ENCODE data around the gene SLC47A2. TPM values are rescaled to one million over a fixed set of nuclear protein-coding genes. Genes with fewer than 3 reads are reported as not detected.
A peak's percentile ranks its signal among the peaks of the same experiment; 100 is the strongest.

SLC47A2 gene
- total RNA-seq, 1 donor from 2014 or later, result not detected

GRCh38 chr17:19647697-19648474, 68.5 kb downstream of the SLC47A2 start:
- peak in 1 of 2 experiments; percentile 63 for DNase-seq (ENCODE audit: low spot score in 2 of 2, unreplicated experiment in 2 of 2)
- peaks cover 7% of the 10 kb centered on the region for H3K36me3 Mint-ChIP-seq
- TF ChIP-seq CTCF (IDR thresholded peaks at IDR 0.05; ENCODE audit: unreplicated experiment), result no peak
- peak overlapping the region; percentile 84 for H3K4me3 Mint-ChIP-seq
- no peaks in the 10 kb centered on the region for H3K27me3 Mint-ChIP-seq (ENCODE audit: low read depth)
- peaks cover 62% of the 10 kb centered on the region for H3K4me1 Mint-ChIP-seq
- H3K27ac Mint-ChIP-seq, result peak overlapping the region; percentile 93
- no peaks in the 10 kb centered on the region for H3K9me3 Mint-ChIP-seq

- H3K4me1 Mint-ChIP-seq, result peaks cover 67% of the 10 kb centered on the region
- H3K36me3 Mint-ChIP-seq, result peaks cover 2% of the 10 kb centered on the region
- no peaks in the 10 kb centered on the region for H3K27me3 Mint-ChIP-seq (ENCODE audit: low read depth)
- no peaks in the 10 kb centered on the region for H3K9me3 Mint-ChIP-seq
- peak overlapping the region; percentile 84 for H3K4me3 Mint-ChIP-seq
- no peak for DNase-seq (ENCODE audit: low spot score in 2 of 2, unreplicated experiment in 2 of 2)
- peak overlapping the region; percentile 93 for H3K27ac Mint-ChIP-seq
- no peak for TF ChIP-seq CTCF (IDR thresholded peaks at IDR 0.05; ENCODE audit: unreplicated experiment)
Observed at GRCh38 chr17:19646788-19647696, 69.3 kb downstream of the SLC47A2 start.

GRCh38 chr17:19645734-19646201, 70.6 kb downstream of the SLC47A2 start:
- Mint-ChIP-seq H3K4me1 (peaks cover 56% of the 10 kb centered on the region), H3K36me3 (no peaks in the 10 kb centered on the region), H3K27ac (peak overlapping the region; percentile 27), H3K4me3 (peak overlapping the region; percentile 7), H3K27me3 (ENCODE audit: low read depth) (no peaks in the 10 kb centered on the region), H3K9me3 (no peaks in the 10 kb centered on the region)
- no peak for DNase-seq (ENCODE audit: low spot score in 2 of 2, unreplicated experiment in 2 of 2)
- peak; percentile 48 for TF ChIP-seq CTCF (IDR thresholded peaks at IDR 0.05; ENCODE audit: unreplicated experiment)

- no peak for DNase-seq (ENCODE audit: low spot score in 2 of 2, unreplicated experiment in 2 of 2)
- Mint-ChIP-seq H3K27ac (no peak overlapping the region), H3K27me3 (ENCODE audit: low read depth) (no peaks in the 10 kb centered on the region), H3K9me3 (no peaks in the 10 kb centered on the region), H3K4me3 (no peak overlapping the region), H3K4me1 (peaks cover 46% of the 10 kb centered on the region), H3K36me3 (no peaks in the 10 kb centered on the region)
- no peak for TF ChIP-seq CTCF (IDR thresholded peaks at IDR 0.05; ENCODE audit: unreplicated experiment)
Observed at GRCh38 chr17:19644493-19645210, 71.7 kb downstream of the SLC47A2 start.

GRCh38 chr17:19642373-19642893, 74.0 kb downstream of the SLC47A2 start:
- H3K36me3 Mint-ChIP-seq, result no peaks in the 10 kb centered on the region

More at GRCh38 chr17:19642373-19642893, 74.0 kb downstream of the SLC47A2 start:
- no peak overlapping the region for H3K27ac Mint-ChIP-seq
- H3K27me3 Mint-ChIP-seq (ENCODE audit: low read depth), result no peaks in the 10 kb centered on the region
- no peak for DNase-seq (ENCODE audit: low spot score in 2 of 2, unreplicated experiment in 2 of 2)
- H3K4me1 Mint-ChIP-seq, result peaks cover 33% of the 10 kb centered on the region
- peaks cover 5% of the 10 kb centered on the region for H3K9me3 Mint-ChIP-seq
- H3K4me3 Mint-ChIP-seq, result no peak overlapping the region
- TF ChIP-seq CTCF (IDR thresholded peaks at IDR 0.05; ENCODE audit: unreplicated experiment), result no peak
